Stimulated activated naive CD8-positive, alpha-beta T cell treated with anti-CD3 and anti-CD28 coated beads, Interleukin-15, amount 100 ng/mL, for 72 hours (primary cell): ENCODE measurements around the gene APH1B.

Experiments
- ATAC-seq: fragments of 150-1000 bp; cut with Tn5 transposase; 2 replicates; pipeline ENCODE4 v1.10.0; 2021; ENCODE audit warnings: mild to moderate bottlenecking, moderate library complexity
- DNase-seq, 2 donors: peaks; one replicate each; pipeline ENCODE4 v3.0.0; 2021 to 2022
- H3K27ac Mint-ChIP-seq, 2 donors: one replicate each; pipeline ENCODE4 v1.8.0; 2022; ENCODE audit warnings: mild to moderate bottlenecking in 2 of 2, mixed read lengths in 2 of 2, moderate library complexity in 2 of 2
- H3K27me3 Mint-ChIP-seq: one replicate; pipeline ENCODE4 v1.8.0; 2022; ENCODE audit warnings: mixed read lengths
- H3K4me1 Mint-ChIP-seq: one replicate; pipeline ENCODE4 v1.8.0; 2022; ENCODE audit warnings: mild to moderate bottlenecking, mixed read lengths
- H3K4me3 Mint-ChIP-seq, 2 donors: one replicate each; pipeline ENCODE4 v1.8.0; 2022; ENCODE audit warnings: mild to moderate bottlenecking in 2 of 2, mixed read lengths in 2 of 2, moderate library complexity in 1 of 2
- H3K9me3 Mint-ChIP-seq, 2 donors: one replicate each; pipeline ENCODE4 v1.8.0; 2022; ENCODE audit warnings: mixed read lengths in 2 of 2

The APH1B gene

GRCh38 chr15:63276342-63277037, 915 bp upstream of the APH1B start:
- peak; percentile 11 for ATAC-seq
- Mint-ChIP-seq H3K9me3 (no peaks in the 10 kb centered on the region), H3K4me3 (peak overlapping the region; percentile 91 to 92), H3K27me3 (no peaks in the 10 kb centered on the region), H3K27ac (peak overlapping the region; percentile 93), H3K4me1 (peaks cover 37% of the 10 kb centered on the region)
- DNase-seq = no peak

GRCh38 chr15:63277893-63278456, 570 bp downstream of the APH1B start:
- no peaks in the 10 kb centered on the region for H3K9me3 Mint-ChIP-seq
- H3K27ac Mint-ChIP-seq = peak overlapping the region; percentile 79 to 81
- DNase-seq (no peak), ATAC-seq (peak; percentile 6)
- H3K27me3 Mint-ChIP-seq = no peaks in the 10 kb centered on the region
- H3K4me3 Mint-ChIP-seq = peak overlapping the region; percentile 80 to 87
- H3K4me1 Mint-ChIP-seq = peaks cover 37% of the 10 kb centered on the region

- Mint-ChIP-seq H3K9me3 (no peaks in the 10 kb centered on the region), H3K27ac (no peak overlapping the region), H3K27me3 (no peaks in the 10 kb centered on the region), H3K4me3 (no peak overlapping the region), H3K4me1 (peaks cover 11% of the 10 kb centered on the region)
- no peak for DNase-seq
- no peak for ATAC-seq
Measured at GRCh38 chr15:63283126-63283525, 5.7 kb downstream of the APH1B start.

GRCh38 chr15:63284335-63284734, 6.9 kb downstream of the APH1B start:
- Mint-ChIP-seq H3K27me3 (no peaks in the 10 kb centered on the region), H3K4me3 (no peak overlapping the region), H3K27ac (no peak overlapping the region), H3K9me3 (no peaks in the 10 kb centered on the region), H3K4me1 (peaks cover 14% of the 10 kb centered on the region)
- DNase-seq (no peak), ATAC-seq (no peak)

GRCh38 chr15:63287109-63287508, 9.7 kb downstream of the APH1B start:
- Mint-ChIP-seq H3K4me3 (no peak overlapping the region), H3K4me1 (peaks cover 14% of the 10 kb centered on the region), H3K27me3 (no peaks in the 10 kb centered on the region), H3K27ac (peak overlapping the region in 1 of 2 donors; percentile 7), H3K9me3 (no peaks in the 10 kb centered on the region)
- no peak for DNase-seq
- no peak for ATAC-seq

- Mint-ChIP-seq H3K4me1 (peaks cover 11% of the 10 kb centered on the region), H3K4me3 (no peak overlapping the region), H3K9me3 (no peaks in the 10 kb centered on the region), H3K27me3 (no peaks in the 10 kb centered on the region), H3K27ac (no peak overlapping the region)
- DNase-seq = no peak
- no peak for ATAC-seq
Measured at GRCh38 chr15:63288342-63288741, 10.9 kb downstream of the APH1B start.

- H3K27me3 Mint-ChIP-seq = no peaks in the 10 kb centered on the region
- H3K9me3 Mint-ChIP-seq = no peaks in the 10 kb centered on the region
- ATAC-seq (no peak), DNase-seq (no peak)
- no peak overlapping the region for H3K27ac Mint-ChIP-seq
- H3K4me1 Mint-ChIP-seq = peaks cover 6% of the 10 kb centered on the region
- no peak overlapping the region for H3K4me3 Mint-ChIP-seq
Measured at GRCh38 chr15:63288778-63289378, 11.5 kb downstream of the APH1B start.

GRCh38 chr15:63291507-63291906, 14.1 kb downstream of the APH1B start:
- Mint-ChIP-seq H3K4me1 (peaks cover 20% of the 10 kb centered on the region), H3K4me3 (no peak overlapping the region), H3K27ac (no peak overlapping the region), H3K9me3 (no peaks in the 10 kb centered on the region), H3K27me3 (no peaks in the 10 kb centered on the region)
- no peak for DNase-seq
- no peak for ATAC-seq

- DNase-seq = no peak
- no peak overlapping the region for H3K4me3 Mint-ChIP-seq
- H3K27me3 Mint-ChIP-seq = no peaks in the 10 kb centered on the region
- no peaks in the 10 kb centered on the region for H3K9me3 Mint-ChIP-seq
- no peak for ATAC-seq
- peak overlapping the region in 1 of 2 donors; percentile 21 for H3K27ac Mint-ChIP-seq
- H3K4me1 Mint-ChIP-seq = peaks cover 21% of the 10 kb centered on the region
Measured at GRCh38 chr15:63292241-63292640, 14.8 kb downstream of the APH1B start.

GRCh38 chr15:63292771-63293170, 15.4 kb downstream of the APH1B start:
- no peaks in the 10 kb centered on the region for H3K9me3 Mint-ChIP-seq
- no peak overlapping the region for H3K4me3 Mint-ChIP-seq
- no peaks in the 10 kb centered on the region for H3K27me3 Mint-ChIP-seq
- peaks cover 21% of the 10 kb centered on the region for H3K4me1 Mint-ChIP-seq
- DNase-seq (no peak), ATAC-seq (no peak)
- no peak overlapping the region for H3K27ac Mint-ChIP-seq

GRCh38 chr15:63294359-63294758, 17.0 kb downstream of the APH1B start:
- Mint-ChIP-seq H3K27ac (no peak overlapping the region), H3K4me1 (peaks cover 15% of the 10 kb centered on the region), H3K27me3 (no peaks in the 10 kb centered on the region), H3K4me3 (no peak overlapping the region), H3K9me3 (no peaks in the 10 kb centered on the region)
- DNase-seq = no peak
- ATAC-seq = no peak

- H3K9me3 Mint-ChIP-seq = no peaks in the 10 kb centered on the region
- peaks cover 15% of the 10 kb centered on the region for H3K4me1 Mint-ChIP-seq
- peak overlapping the region in 1 of 2 donors; percentile 39 for H3K27ac Mint-ChIP-seq
- DNase-seq (no peak), ATAC-seq (no peak)
- no peaks in the 10 kb centered on the region for H3K27me3 Mint-ChIP-seq
- H3K4me3 Mint-ChIP-seq = no peak overlapping the region
Measured at GRCh38 chr15:63295341-63295740, 17.9 kb downstream of the APH1B start.

- ATAC-seq (no peak), DNase-seq (no peak)
- Mint-ChIP-seq H3K27ac (peak overlapping the region in 1 of 2 donors; percentile 22), H3K9me3 (no peaks in the 10 kb centered on the region), H3K4me1 (peaks cover 20% of the 10 kb centered on the region), H3K4me3 (no peak overlapping the region), H3K27me3 (no peaks in the 10 kb centered on the region)
Measured at GRCh38 chr15:63296195-63296594, 18.8 kb downstream of the APH1B start.

- no peak overlapping the region for H3K4me3 Mint-ChIP-seq
- no peak for ATAC-seq
- no peaks in the 10 kb centered on the region for H3K27me3 Mint-ChIP-seq
- no peaks in the 10 kb centered on the region for H3K9me3 Mint-ChIP-seq
- peaks cover 23% of the 10 kb centered on the region for H3K4me1 Mint-ChIP-seq
- H3K27ac Mint-ChIP-seq = peak overlapping the region in 1 of 2 donors; percentile 49
- no peak for DNase-seq
Measured at GRCh38 chr15:63299943-63300575, 22.7 kb downstream of the APH1B start.

- no peak for DNase-seq
- Mint-ChIP-seq H3K4me1 (peaks cover 16% of the 10 kb centered on the region), H3K27me3 (no peaks in the 10 kb centered on the region), H3K9me3 (no peaks in the 10 kb centered on the region), H3K27ac (no peak overlapping the region), H3K4me3 (no peak overlapping the region)
- ATAC-seq = no peak
Measured at GRCh38 chr15:63301088-63301487, 23.7 kb downstream of the APH1B start.

GRCh38 chr15:63305260-63305659, 27.9 kb downstream of the APH1B start:
- ATAC-seq (no peak), DNase-seq (no peak)
- H3K27ac Mint-ChIP-seq = no peak overlapping the region
- H3K9me3 Mint-ChIP-seq = no peaks in the 10 kb centered on the region
- no peaks in the 10 kb centered on the region for H3K27me3 Mint-ChIP-seq
- H3K4me3 Mint-ChIP-seq = no peak overlapping the region
- H3K4me1 Mint-ChIP-seq = peaks cover 10% of the 10 kb centered on the region
